Breast epithelium (tissue), 3 donors: ENCODE results near the gene SETDB1.

Experiments
- POLR2A ChIP-seq: fragments of 450-650 bp; IDR thresholded peaks from one replicate; pipeline ENCODE4 v1.6.1; 2016; ENCODE audit warnings: antibody characterized with exemption, mild to moderate bottlenecking, moderate library complexity
- TF ChIP-seq, protein P1 (sequence below), 3 donors: fragments of 450-650 bp; IDR thresholded peaks; one replicate each; pipeline ENCODE4 v1.5.1; 2016 to 2017; ENCODE audit warnings: antibody characterized with exemption in 3 of 3, mild to moderate bottlenecking in 3 of 3, moderate library complexity in 3 of 3

DNA sequence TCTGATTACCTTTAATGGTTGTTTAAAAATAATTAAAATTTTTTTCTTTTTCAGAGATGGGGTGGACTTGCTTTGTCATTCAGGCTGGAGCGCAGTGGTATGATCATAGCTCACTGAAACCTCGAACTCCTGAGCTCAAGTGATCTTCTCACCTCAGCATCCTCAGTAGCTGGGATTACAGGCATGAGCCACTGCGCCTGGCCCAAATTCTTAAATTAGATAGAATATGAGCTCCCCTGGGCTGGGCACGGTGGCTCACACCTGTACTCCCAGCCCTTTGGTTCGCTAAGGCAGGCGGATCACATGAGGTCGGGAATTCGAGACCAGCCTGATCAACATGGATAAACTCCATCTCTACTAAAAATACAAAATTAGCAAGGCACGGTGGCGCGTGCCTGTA is 31.5 kb downstream of the SETDB1 start:
- TF ChIP-seq, protein P1, sequence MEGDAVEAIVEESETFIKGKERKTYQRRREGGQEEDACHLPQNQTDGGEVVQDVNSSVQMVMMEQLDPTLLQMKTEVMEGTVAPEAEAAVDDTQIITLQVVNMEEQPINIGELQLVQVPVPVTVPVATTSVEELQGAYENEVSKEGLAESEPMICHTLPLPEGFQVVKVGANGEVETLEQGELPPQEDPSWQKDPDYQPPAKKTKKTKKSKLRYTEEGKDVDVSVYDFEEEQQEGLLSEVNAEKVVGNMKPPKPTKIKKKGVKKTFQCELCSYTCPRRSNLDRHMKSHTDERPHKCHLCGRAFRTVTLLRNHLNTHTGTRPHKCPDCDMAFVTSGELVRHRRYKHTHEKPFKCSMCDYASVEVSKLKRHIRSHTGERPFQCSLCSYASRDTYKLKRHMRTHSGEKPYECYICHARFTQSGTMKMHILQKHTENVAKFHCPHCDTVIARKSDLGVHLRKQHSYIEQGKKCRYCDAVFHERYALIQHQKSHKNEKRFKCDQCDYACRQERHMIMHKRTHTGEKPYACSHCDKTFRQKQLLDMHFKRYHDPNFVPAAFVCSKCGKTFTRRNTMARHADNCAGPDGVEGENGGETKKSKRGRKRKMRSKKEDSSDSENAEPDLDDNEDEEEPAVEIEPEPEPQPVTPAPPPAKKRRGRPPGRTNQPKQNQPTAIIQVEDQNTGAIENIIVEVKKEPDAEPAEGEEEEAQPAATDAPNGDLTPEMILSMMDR (IDR thresholded peaks at IDR 0.05), result no peak
- TF ChIP-seq POLR2A, result no peak
